HG02840 (cell line): ENCODE measurements around the gene B4GALT6.
"Not testable (repeated sequence)": the region's sequence is repeated elsewhere in the genome, so short reads cannot be mapped to it uniquely, and the experiment has no call there.

Experiments used
- ATAC-seq: cut with Tn5 transposase; IDR thresholded peaks from one replicate; pipeline ENCODE4 v1.9.1; 2021; ENCODE audit warnings: mild to moderate bottlenecking, moderate library complexity, moderate number of reproducible peaks; ENCODE audit not compliant: unreplicated experiment, low FRiP score

Gene B4GALT6

GRCh38 chr18:31684279-31685096, at the start of gene B4GALT6:
TSS of gene B4GALT6 (minus strand) at chr18:31684581. CDS start at chr18:31684426, 155 bp downstream.
- ATAC-seq, result peak; percentile 29

DNA sequence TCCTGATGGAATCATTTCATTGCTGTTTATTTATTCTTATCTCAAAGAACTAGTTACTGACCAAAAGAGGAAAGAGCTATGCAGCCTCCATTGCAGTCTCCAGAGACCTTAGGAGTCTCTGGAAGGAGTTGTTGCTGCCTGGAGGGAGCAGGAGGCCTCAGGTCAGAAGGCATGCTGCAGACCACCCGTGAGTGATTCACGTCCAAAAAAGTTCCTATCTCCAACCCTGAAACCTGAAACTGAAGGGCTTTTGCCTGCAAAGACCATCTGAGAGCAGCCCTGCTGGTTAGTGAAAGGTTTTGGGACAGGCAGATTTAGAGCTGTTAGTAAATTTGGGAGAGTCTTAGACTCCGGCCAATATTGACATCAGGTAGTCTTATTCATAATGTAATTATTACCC, 47.2 kb upstream of the B4GALT6 start:
- no peak for ATAC-seq

GRCh38 chr18:31729196-31729595, 44.8 kb upstream of the B4GALT6 start:
- not testable (repeated sequence) for ATAC-seq

GRCh38 chr18:31723990-31724711, 39.8 kb upstream of the B4GALT6 start:
- ATAC-seq, result no peak

- no peak for ATAC-seq
These were observed 39.2 kb upstream of the B4GALT6 start for GRCh38 chr18:31723639-31723989.

- peak; percentile 85 for ATAC-seq
These were observed 38.1 kb upstream of the B4GALT6 start for GRCh38 chr18:31722369-31722957.

DNA sequence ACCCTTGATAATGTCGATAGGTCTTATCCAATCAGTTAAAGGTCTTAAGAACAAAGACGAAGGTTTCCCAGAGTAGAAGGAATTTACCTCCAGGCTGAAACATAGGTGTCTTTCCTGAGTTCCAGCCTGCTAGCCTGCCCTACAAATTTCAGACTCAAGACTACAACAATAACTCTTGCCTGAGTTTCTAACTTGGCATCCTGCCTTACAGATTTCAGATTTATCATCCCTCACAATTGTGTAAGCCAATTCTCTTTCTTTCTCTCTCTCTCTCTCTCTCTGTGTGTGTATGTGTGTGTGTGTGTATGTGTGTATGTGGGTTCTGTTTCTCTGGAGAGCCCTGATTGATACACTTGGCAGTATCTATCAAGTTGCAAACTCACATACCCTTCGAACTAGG, 37.2 kb upstream of the B4GALT6 start:
- no peak for ATAC-seq

DNA sequence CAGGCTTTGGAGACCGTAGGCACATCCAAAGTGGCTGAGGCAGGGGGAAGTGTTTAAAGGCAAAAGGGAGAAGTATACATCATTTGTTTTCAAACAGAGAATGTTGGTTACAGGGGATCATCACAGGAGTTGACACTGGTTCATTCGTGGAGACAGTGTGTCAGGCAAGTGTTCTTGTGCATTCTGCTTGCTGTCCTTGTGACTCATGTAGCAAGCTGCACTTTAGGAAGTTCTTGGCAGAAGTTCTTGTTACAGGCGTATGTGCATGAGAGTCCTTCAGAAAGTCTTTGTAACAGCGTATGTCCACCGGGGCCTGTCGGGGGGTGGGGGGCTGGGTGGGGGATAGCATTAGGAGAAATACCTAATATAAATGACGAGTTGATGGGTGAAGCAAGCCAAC, 36.5 kb upstream of the B4GALT6 start:
- ATAC-seq, result no peak

GRCh38 chr18:31719363-31720006, 35.1 kb upstream of the B4GALT6 start:
- no peak for ATAC-seq

GRCh38 chr18:31718386-31718785, 34.0 kb upstream of the B4GALT6 start:
- no peak for ATAC-seq

- no peak for ATAC-seq
These were observed 32.0 kb upstream of the B4GALT6 start for GRCh38 chr18:31716362-31716761.

DNA sequence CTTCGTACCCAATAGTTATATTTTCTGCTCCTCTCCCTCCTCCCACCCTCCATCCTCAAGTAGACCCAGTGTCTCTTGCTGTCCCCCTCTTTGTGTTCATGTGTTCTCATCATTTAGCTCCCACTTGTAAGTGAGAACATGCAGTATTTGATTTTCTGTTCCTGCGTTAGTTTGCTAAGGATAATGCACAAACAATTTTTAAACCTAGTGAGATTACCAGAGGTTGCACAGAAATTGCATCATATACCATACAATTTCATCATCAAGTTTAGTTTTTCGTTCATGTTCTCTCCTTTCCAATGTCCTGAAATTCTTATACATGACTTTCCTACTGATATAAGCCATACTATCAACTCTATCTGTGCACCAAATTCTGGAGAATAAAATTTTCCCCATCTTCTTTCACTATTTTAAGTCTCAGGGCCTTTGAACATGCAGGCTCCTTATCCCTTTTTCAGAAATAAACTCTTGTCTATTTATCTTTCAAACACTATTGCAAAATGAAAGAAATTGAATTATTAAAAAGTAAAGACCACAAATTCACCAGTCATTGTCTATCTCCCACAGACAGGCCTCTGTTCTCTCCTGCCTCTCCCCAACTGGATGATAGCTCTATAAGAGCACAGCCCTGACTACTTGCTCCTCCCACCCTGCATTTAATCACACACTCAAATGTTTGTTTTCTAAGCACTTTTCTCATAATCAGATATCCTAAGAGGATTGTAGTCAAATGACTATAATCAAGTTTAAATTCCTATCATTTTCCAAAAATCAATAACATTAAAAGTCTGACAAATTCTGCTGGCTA, 27.2 kb upstream of the B4GALT6 start:
- no peak for ATAC-seq

- no peak for ATAC-seq
These were observed 26.4 kb upstream of the B4GALT6 start for GRCh38 chr18:31710826-31711225.

DNA sequence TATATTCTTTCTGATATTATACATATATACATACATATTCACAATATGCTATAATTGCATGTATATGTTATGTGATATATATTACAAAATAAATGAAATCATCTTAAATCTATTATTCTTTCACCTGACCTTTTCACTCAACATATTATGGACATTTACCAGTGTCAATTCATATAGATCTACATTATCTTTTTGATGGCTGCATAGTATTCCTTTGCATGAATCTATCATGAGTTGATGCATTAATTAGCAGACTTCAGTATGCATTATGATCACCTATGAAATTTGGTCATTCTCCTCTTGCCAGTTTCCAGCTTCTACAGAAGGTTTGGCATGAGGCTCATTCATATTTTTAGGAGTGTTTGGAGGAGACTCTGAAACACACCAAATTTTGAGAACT, 23.4 kb upstream of the B4GALT6 start:
- no peak for ATAC-seq

- no peak for ATAC-seq
These were observed 18.1 kb upstream of the B4GALT6 start for GRCh38 chr18:31702449-31702848.

- no peak for ATAC-seq
These were observed 17.4 kb upstream of the B4GALT6 start for GRCh38 chr18:31701744-31702143.

- ATAC-seq, result no peak
These were observed 16.6 kb upstream of the B4GALT6 start for GRCh38 chr18:31700990-31701389.

GRCh38 chr18:31697351-31698298, 13.2 kb upstream of the B4GALT6 start:
- ATAC-seq, result no peak

DNA sequence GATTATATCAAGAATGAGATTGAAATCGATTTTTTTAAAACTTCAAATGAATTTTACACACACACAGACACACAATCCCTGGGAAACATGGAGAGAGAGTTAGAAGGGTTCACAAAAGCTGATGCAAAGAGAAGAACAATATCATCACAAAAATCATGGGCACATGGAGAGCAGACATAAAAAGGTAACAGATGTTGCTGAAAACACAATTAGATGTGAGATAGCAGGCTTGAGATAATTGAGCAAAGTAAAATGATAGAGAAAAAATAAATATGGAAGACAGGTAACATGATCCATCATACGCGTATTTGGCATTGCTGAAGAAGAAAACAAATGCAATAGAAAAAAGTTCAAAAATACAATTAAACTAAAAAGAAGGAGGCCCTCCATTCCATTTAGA, 11.6 kb upstream of the B4GALT6 start:
- no peak for ATAC-seq
